Measurements from ENCODE around the gene TSPAN5.
"Not testable (repeated sequence)": the region's sequence is repeated elsewhere in the genome, so short reads cannot be mapped to it uniquely, and the experiment has no call there.

The TSPAN5 gene

DNA sequence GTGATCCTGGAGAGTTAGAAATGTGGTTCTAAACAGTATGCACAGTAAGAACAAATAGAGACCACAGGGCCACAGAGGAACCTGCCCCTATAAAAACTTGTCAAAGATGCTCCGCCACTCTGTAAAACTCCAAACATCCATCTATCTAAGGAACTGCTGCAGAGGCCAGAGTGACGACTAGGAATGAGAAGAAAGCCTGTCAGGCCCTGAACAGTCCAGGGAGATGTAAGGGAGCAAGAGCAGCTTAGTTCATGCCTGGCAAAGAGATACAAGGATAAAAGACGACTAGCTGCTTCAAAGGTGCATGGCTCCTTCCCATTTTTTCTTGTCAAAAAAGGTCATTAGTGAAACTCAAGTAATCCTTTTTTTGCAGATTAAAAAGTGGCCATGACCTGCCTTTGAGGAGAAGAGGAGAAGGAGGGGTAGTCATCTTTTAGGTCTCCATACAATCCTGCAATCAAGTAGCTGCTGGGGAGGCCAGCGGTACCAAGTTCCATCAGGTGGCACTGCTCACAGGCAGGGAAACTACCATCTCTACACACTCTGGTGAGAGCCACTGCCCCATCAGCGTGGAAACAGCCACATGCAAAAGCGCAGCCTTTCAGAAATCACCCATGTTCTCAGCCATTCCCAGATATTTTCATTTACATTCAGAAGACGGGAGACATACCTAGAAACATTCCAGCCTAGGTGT, 162.1 kb downstream of the TSPAN5 start:
- no peak for DNase-seq (ENCODE audit: low read depth in 3 of 3)

DNA sequence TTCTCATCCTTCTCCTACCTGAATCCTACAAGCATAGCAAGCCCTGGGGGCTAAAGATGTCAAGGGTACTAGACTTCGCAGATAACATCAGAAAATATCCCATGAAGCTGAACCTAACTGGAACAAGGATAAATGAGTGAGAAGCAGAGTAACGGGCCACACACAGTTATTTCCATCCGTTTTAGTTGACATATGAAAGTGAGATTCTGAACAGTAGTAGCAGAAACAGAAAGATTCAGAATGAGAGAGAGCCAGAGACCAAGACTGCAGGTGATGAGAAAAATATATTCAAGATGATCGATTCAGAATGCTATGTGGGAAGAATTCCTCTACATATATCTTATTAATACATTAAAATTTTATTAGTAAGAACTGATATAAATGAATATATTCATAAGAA, 165.1 kb downstream of the TSPAN5 start:
- no peak for DNase-seq (ENCODE audit: low read depth in 3 of 3)

DNA sequence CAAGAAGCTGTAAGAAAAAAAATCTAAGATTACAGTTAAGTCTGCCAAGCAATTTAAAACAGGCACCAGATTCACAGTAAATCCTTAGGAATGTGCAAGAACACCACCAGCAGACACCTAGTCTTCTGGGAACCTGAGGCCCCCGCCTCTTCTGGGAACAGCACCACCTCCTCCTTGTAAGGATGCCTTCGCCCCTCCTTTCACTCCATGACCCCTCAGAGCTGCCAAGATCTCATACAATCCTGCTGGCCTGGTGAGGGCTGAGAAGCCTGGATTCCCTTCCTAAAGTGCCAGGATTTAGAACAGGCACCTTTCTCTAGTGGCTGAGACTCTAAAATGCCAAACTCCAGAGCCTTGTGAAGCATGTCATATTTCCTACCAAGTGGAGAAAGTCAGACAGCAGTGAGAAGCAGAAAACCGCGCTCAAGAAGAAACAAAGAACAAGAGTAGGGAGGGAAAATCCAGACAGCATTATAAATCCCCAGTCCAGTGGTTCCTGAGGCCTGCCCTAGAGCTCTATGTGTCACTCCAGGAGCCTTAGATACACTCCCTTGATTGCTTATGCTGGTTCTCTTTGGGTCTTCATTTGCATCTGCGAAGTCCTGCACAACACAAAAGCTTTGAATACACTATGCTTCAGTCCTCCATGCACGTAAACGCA, 166.4 kb downstream of the TSPAN5 start:
- no peak for DNase-seq (ENCODE audit: low read depth in 3 of 3)

DNA sequence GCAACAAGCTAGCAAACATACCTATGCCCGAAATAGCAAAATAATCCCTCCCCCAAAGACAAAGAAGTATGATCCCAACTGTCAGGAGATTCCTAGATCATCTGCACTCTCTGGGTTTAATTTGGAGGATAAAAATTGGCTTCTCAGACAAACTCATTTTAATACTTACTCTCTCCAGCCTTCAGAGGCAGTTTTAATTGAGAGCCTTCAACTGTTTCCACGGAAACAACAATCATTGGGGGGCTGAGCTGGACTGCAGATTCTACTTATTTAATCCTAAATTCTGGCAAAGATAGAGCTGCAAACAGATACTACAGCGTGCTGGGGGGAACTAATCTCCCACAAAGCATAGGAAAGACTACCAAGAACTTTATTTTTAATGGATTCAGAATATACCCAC, 168.2 kb downstream of the TSPAN5 start:
- no peak for DNase-seq (ENCODE audit: low read depth in 3 of 3)

DNA sequence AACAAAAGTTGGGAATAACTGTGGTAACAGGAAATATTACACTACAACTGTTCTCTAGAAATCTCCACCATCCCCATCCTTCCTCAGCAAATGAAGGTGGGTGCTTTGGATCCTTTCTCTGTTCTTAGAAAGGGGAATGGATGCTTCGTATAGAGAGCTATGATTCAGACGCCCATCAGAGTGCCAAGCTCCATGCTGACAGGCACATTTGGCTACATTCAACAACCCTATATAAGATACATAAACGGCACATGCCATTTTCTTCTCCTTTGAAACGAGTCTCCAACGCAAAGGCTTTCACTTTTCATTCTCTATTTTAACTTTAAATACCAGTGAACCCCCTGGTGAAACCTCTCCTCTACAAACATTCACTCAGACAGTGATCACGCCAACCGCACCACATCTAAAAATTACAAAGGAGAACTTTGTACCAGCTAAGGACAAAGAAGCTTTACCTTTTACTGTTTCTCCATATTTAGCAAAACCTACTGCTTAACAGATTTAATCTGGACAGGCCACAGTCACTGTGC, 172.5 kb downstream of the TSPAN5 start:
- DNase-seq (ENCODE audit: low read depth in 3 of 3) = no peak

DNA sequence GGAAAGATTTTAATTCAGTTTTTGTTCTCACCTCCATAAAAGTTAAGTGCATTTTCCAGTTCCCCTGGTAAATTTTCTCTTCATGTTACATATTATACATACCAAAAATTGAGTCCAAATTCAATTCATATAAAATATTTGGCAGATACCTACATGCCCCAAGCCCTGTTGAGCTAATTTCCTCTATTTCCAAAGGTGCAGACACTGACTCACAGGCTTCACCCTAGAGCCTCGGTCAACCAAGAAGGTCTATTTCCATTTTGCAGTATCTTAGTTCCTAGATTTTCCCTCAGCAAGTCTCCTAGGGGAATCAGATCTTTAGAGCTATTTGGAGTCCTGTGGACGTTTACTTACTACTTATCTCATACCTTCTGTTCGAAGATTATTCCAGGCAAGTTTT, 174.4 kb downstream of the TSPAN5 start:
- no peak for DNase-seq (ENCODE audit: low read depth in 3 of 3)

DNA sequence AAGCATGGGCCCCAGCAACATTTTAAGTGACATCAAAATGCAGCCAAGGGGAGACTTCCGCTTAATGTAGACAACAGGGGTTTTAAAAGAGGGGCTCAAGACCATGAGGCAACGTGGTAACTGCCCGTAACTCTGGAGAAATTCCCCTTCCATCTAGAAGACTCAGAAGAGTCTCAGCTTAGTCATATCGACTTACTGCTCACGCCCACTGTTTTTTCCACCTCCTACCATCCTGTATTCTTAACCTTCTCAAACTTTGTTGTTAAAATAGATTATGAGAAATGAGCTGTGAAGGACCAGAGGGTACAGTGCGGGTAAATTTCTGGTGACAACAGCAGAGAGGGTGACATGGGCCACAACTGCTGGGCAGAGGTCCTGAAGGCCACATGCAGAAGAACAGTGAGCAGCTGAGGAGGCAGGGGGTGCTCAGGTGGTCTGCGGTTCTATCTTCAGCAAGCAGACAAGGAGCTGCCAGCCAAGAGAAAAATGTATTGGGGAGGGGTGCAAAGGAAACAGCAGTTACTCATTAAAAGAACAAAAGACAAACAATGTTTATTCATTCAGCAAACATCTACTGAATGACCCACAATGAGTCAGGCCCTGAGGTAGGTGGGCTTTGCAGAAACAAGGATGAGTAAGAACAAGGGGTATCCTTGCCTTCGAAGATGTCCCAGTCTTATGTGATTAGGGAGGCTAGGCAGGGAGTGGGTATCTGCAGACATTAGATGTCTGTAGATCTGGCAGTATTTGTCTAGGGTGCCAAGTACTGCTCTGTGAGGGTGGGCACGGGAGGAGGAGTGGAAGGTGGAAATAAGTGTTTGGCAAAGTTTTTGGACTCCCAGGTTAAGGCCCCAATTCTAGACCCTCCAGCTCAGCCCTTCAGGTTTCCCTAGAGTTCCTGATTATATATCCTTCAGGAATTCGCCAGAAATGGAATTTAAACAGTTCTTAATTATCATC, 175.3 kb downstream of the TSPAN5 start:
- peak in 2 of 3 experiments; percentile 10 to 18 for DNase-seq (ENCODE audit: low read depth in 3 of 3)

DNA sequence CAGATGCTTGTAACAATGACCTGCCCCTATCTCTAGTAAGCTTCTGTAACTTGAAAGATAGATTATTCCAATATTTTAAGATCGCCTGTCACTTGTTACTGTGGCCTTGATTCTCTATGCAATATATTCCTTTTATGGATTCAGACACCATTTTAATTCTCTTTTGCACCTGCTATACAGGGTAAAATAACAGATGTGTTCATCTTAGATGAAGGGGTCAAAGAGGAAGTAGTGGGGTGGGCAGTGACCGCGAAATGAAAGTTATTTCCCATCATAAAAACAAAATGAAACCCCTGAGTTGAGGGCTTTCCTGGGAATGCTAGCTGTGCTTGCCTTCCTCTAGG, 175.9 kb downstream of the TSPAN5 start:
- DNase-seq (ENCODE audit: low read depth in 3 of 3) = no peak

DNA sequence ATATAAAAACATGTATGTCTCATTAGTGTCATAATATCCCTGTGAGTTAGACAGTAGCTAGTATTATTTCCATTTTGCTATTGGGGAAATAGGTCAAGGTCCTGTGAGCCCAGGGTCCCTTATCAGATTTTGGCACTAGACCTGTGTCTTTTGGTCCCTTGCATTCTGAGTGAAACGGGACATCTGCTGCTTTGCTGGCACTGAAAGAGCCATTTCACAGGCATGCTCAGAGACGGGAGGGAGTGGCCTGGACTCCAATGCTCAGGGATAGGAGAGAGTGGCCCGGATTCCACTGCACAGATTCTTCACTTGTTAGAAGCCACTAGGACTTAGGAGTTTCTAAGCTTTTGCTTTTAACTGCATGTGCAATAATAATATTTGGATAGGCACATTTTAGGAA, 177.2 kb downstream of the TSPAN5 start:
- no peak for DNase-seq (ENCODE audit: low read depth in 3 of 3)

DNA sequence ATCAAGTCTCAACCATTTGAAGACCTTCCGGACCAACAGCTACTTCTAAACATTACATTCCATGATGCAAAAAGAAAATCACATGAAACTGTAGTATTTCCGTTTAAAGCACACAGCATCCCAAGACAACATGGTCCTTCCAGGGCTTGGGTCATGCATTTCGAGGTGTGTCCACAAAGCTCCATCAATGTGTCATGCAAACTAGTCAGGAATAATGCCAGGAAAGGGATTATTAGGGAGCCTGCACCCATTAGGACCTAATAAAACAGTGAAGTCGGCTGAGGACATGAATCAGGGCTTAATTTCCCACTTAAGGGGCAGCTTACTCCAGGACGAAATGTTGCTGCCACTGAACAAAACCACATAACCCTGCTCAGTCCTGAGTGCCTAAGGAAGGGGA, 177.9 kb downstream of the TSPAN5 start:
- DNase-seq (ENCODE audit: low read depth in 3 of 3) = no peak

DNA sequence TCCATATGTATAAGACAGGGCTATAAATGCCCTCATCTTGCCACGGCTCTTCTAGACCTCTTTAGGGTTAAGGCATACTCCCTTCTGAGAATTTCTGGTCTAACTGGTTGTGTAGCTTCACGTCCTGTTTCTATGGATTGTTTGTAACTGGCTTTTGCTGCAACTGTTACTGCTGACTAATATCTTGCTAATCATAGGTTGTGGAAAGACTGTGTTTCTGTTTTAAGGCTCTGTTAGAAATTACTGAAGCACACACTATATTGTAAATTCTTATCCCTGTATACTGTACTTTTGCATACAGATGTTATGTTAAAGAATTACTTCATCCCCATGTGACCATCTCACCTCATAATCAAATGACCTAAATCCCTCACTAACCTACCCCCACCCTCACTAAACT, 178.8 kb downstream of the TSPAN5 start:
- DNase-seq (ENCODE audit: low read depth in 3 of 3) = not testable (repeated sequence)

DNA sequence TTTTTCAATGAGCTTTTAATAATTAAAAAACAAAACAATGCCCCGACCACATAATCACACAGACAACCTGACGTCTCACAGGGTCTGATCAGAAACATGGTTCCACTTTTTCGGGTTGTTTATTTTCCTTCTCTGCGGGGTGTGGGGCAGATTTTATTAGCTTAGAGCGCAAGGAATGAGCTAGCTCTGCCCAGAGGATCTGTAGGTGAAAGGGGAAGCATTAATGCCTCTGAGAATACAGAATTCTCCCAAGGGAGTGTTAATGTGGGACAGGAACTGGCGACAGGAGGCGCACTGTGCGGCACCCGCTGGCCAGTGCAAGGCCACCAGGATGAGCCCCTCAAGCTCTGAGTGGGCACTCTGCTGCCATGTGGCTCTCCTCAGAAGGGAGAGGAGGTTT, 181.5 kb downstream of the TSPAN5 start:
- no peak for DNase-seq (ENCODE audit: low read depth in 3 of 3)

DNA sequence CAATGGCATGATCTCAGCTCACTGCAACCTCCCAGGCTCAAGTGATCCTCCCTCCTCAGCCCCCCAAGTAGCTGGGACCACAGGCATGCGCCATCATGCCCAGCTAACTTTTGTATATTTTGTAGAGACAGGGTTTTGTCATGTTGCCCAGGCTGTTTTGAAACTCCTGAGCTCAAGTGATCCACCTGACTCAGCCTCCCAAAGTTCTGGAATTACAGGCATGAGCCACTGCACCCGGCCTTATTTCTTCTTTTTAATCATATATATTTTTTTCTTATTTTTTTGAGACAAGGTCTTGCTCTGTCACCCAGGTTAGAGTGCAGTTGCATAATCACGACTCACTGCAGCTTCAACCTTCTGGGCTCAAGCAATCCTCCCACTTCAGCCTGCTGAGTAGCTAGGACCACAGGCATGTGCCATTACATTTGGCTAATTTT, 184.0 kb downstream of the TSPAN5 start:
- DNase-seq (ENCODE audit: low read depth in 3 of 3) = no peak

DNA sequence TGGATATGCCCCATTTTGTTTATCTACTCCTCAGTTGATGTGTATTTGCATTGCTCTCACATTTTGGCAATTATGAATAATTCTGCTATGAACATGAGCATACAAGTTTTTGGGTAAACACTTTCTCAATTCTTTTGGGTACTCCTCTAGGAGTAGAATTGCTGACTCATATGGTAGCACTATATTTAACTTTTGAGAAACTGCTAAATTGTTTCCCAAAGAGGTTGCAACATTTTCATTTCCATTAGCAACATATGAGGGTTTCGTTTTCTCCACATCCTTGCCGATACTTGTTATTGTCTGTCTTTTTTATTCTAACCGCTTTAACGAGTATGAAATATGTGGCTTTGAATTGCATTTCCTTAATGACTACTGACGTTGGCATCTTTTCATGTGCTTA, 185.4 kb downstream of the TSPAN5 start:
- DNase-seq (ENCODE audit: low read depth in 3 of 3) = no peak

DNA sequence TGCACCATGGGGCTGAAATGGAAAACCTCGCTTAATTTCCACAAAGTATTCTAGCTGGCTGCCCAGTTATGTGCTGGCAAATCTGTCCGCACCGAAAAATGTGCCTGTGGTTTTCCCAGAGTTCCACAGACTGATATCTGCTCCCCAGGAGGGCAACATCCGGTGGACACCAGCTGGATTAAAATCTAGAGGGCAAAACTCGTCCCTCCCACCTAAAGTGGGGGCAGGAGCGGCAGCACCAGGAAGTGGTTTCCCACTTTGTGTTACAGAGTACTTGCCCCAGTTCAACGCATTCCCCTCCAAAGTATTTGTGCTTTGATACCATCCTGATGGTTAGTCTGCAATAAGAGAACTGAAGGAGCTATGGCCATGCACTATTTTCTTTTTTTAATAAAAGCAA, 187.6 kb downstream of the TSPAN5 start:
- DNase-seq (ENCODE audit: low read depth in 3 of 3) = no peak

DNA sequence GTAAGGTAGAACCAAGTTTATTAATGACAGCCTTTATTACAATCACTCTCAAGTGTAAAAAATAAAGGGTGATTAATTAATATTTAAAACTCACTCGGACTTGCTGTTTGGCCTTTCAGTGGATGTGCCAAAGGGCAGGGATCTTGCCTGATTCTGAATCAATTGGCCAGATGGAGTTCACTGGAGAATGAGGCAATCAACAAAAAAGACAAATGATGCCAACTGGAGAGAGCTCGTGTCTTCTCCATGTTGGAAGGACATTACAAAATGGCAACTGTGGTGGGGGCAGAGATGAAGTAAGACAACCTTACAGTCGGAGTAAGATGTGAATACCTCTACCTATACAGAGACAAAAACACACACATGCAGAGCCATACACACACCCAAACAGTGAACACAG, 188.0 kb downstream of the TSPAN5 start:
- no peak for DNase-seq (ENCODE audit: low read depth in 3 of 3)

DNA sequence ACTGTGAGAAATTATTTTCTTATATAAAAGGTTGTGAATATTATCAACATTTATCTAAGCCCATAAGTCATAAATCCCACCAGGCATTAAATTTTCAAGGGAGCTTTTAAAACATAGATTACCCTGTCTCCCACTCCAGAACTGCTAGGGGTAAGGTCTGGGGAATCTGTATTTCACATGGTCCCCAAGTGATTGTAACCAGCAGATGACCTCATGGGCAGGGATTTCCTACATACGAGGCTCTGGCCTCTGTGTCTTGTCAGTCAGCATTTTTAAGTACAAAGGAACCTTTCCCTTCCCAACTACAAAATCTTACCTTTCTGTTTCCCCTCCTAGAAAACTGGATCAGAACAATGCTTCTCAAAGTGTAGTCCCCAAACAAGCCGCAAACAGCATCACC, 188.6 kb downstream of the TSPAN5 start:
- DNase-seq (ENCODE audit: low read depth in 3 of 3) = no peak

DNA sequence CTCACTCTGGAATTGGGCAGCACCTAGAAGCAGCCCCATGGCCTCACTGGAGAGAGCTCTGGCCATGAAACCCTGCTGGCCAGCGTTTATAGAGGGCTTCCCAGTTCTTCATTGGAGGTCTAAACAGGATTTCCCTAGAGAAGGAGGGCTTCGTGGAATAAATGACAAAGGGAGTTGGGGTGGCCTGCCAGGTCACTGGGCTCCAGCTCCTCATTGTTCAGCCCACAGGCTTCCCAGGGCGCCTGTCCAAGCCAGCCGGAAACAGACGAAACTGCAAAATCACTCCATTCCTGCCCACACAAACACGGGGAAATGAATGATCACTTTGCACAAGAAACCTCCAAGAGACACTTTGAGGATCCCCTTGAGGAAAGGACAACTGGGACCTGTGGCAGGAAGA, 189.7 kb downstream of the TSPAN5 start:
- DNase-seq (ENCODE audit: low read depth in 3 of 3) = no peak

DNA sequence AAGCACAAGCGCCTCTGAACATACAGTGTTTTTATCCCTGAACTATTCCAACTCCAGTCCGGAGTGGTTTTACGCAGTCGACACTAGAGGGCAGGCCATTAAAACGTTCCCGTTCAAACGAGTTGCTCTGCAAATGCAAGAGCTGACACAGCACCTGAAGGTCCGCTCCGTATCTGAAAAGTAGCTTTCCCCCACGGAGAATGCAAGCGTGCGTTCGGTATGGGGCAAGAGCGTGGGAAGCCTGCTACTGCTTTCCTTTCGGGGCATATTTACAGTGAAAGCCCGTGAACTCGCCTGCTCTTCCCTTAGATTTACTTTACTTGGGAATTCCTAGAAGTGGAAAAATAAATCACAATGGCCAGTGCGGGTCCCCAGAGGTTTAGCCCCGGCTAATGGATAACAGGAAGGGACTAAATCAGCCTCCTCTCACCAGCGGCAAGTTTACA, 190.8 kb downstream of the TSPAN5 start:
- peak in 2 of 3 experiments; percentile 56 to 60 for DNase-seq (ENCODE audit: low read depth in 3 of 3)

DNA sequence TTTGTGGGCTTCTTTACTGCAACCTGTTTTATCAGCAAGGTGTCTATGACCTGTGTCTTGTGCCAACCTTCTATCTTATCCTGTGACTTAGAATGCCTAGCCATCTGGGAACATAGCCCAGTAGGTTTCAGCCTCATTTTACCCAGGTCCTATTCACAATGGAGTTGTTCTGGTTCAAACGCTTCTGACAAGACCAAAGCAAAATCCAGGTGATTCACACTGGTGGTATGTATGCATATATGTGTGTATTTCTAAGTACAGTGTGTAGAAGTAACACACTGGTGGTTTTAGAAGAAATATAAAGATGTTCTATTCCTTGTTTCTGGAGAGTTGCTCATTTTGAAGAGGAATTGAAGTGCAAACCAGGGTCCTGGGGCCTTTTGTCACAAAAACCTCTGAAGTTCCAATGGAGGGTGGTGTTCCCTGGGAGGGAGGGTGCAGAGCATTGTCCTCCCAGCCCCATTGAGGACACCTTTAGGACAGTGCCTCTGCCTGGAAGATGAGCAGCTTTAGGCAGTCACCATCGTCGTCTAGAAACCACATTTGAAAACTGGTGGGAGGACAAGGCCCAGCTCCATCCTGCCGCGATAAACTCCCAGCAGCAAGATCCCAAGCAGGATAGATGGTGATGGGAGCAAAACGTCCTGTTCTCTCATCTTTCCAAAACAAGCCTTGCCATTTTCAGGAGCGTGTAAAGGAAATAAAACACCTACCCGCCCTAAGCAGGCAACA, 191.4 kb downstream of the TSPAN5 start:
- no peak for DNase-seq (ENCODE audit: low read depth in 3 of 3)

DNA sequence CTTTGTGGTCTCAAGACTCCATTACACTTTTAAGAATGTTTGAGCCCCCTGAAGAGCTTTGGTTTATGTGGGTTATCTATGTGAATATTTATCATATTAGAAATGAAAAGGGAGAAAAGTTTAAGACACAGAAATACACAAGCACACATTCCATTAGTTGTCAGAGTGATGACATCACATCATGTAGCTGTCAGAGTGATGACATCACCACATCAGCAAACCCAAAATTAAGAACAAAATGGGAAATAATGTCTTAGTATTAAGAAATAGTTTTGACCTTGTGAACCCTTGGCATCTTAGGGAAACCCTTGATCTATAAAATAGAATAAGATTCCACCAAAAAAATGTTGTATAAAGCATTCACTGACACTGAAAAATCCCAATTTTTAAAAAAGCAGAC, 195.9 kb downstream of the TSPAN5 start:
- no peak for DNase-seq (ENCODE audit: low read depth in 3 of 3)
